Liver (tissue), 3 donors: ENCODE measurements around the gene FXYD2.

Experiments used
- RAD21 ChIP-seq, 2 donors: IDR thresholded peaks; 2 replicates each; pipeline ENCODE4 v1.6.1; 2016; ENCODE audit warnings: antibody characterized with exemption in 2 of 2, mild to moderate bottlenecking in 2 of 2
- SP1 ChIP-seq: IDR thresholded peaks from 2 replicates; pipeline ENCODE4 v1.6.1; 2018; ENCODE audit warnings: antibody characterized with exemption, mild to moderate bottlenecking
- TAF1 ChIP-seq: conservative IDR thresholded peaks from 2 replicates; pipeline ENCODE4 v1.6.1; 2016; ENCODE audit warnings: antibody characterized with exemption, mild to moderate bottlenecking
- YY1 ChIP-seq: IDR thresholded peaks from 2 replicates; pipeline ENCODE4 v1.6.1; 2016; ENCODE audit warnings: antibody characterized with exemption, mild to moderate bottlenecking
- TF ChIP-seq, protein P1 (sequence below): fragments of 150-350 bp; IDR thresholded peaks from 2 replicates; pipeline ENCODE4 v1.5.1; 2017; ENCODE audit warnings: improper control_type of control experiment, low read depth, low read length; ENCODE audit not compliant: missing input control
- TF ChIP-seq, protein P2 (sequence below): IDR thresholded peaks from 2 replicates; pipeline ENCODE4 v1.6.1; 2016; ENCODE audit warnings: antibody characterized with exemption, mild to moderate bottlenecking
- donor health status: healthy.
- donor health status: healthy.

DNA sequence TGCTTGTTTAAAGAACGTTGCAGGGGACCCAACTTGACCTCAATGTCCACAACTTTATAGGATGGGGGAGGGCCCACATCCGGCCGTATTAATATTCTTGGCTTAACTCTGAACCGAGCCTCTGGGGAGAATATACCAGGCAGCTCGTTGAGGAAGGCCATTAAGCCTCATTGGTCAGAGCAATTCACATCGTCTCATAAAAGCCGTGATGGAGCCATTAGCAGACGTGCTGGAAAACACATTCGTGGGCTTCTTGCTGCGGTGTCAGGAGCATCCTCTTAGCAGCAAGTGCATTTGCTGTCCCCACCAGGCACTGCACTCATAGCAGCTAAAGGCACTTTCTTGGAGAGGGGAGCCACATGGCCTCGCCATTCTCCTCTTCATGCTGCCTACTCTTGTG, 42.4 kb downstream of the FXYD2 start:
- TF ChIP-seq, protein P1, sequence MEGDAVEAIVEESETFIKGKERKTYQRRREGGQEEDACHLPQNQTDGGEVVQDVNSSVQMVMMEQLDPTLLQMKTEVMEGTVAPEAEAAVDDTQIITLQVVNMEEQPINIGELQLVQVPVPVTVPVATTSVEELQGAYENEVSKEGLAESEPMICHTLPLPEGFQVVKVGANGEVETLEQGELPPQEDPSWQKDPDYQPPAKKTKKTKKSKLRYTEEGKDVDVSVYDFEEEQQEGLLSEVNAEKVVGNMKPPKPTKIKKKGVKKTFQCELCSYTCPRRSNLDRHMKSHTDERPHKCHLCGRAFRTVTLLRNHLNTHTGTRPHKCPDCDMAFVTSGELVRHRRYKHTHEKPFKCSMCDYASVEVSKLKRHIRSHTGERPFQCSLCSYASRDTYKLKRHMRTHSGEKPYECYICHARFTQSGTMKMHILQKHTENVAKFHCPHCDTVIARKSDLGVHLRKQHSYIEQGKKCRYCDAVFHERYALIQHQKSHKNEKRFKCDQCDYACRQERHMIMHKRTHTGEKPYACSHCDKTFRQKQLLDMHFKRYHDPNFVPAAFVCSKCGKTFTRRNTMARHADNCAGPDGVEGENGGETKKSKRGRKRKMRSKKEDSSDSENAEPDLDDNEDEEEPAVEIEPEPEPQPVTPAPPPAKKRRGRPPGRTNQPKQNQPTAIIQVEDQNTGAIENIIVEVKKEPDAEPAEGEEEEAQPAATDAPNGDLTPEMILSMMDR, result no peak
- TF ChIP-seq RAD21 (IDR thresholded peaks at IDR 0.05), result no peak
- TF ChIP-seq YY1, result no peak
- no peak for TF ChIP-seq SP1
- TF ChIP-seq, protein P2, sequence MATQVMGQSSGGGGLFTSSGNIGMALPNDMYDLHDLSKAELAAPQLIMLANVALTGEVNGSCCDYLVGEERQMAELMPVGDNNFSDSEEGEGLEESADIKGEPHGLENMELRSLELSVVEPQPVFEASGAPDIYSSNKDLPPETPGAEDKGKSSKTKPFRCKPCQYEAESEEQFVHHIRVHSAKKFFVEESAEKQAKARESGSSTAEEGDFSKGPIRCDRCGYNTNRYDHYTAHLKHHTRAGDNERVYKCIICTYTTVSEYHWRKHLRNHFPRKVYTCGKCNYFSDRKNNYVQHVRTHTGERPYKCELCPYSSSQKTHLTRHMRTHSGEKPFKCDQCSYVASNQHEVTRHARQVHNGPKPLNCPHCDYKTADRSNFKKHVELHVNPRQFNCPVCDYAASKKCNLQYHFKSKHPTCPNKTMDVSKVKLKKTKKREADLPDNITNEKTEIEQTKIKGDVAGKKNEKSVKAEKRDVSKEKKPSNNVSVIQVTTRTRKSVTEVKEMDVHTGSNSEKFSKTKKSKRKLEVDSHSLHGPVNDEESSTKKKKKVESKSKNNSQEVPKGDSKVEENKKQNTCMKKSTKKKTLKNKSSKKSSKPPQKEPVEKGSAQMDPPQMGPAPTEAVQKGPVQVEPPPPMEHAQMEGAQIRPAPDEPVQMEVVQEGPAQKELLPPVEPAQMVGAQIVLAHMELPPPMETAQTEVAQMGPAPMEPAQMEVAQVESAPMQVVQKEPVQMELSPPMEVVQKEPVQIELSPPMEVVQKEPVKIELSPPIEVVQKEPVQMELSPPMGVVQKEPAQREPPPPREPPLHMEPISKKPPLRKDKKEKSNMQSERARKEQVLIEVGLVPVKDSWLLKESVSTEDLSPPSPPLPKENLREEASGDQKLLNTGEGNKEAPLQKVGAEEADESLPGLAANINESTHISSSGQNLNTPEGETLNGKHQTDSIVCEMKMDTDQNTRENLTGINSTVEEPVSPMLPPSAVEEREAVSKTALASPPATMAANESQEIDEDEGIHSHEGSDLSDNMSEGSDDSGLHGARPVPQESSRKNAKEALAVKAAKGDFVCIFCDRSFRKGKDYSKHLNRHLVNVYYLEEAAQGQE, result no peak
- no peak for TF ChIP-seq TAF1
